SU-DHL-6 (cell line): ENCODE results near the gene CYTL1.

Source experiments
- EZH2phosphoT487 ChIP-seq: fragments of 200-600 bp; sonication (generic), shearing (Covaris generic); conservative IDR thresholded peaks from 2 replicates; pipeline ENCODE4 v1.6.1; 2018; ENCODE audit warnings: mild to moderate bottlenecking, antibody characterized with exemption, low read length, moderate library complexity, mixed read lengths
- TF ChIP-seq, protein P1 (sequence below): fragments of 200-600 bp; sonication (generic); IDR thresholded peaks from one replicate; pipeline ENCODE4 v1.5.1; 2017; ENCODE audit warnings: antibody characterized with exemption, mild to moderate bottlenecking, low read length, moderate library complexity; ENCODE audit not compliant: insufficient read depth, poor library complexity, severe bottlenecking

DNA sequence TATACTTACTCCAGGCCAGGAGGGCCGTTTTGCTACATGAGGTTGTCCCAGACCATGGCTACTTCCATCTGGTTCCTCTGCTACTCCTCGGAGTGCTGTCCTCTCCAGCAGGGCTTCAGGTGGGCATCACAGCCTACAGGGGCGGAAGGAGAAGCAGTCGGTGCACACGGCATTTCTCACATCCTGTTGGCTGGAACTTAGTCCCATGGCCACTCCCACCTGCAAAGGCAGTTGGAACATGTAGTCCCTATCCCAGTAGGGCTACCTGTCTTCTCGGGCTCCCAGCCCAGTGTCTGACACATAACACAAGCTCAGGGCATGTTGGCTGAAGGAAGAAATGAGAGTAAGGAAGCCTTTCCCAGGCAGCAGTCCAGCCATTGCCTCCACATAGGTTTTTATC is 24.3 kb upstream of the CYTL1 start:
- TF ChIP-seq, protein P1, sequence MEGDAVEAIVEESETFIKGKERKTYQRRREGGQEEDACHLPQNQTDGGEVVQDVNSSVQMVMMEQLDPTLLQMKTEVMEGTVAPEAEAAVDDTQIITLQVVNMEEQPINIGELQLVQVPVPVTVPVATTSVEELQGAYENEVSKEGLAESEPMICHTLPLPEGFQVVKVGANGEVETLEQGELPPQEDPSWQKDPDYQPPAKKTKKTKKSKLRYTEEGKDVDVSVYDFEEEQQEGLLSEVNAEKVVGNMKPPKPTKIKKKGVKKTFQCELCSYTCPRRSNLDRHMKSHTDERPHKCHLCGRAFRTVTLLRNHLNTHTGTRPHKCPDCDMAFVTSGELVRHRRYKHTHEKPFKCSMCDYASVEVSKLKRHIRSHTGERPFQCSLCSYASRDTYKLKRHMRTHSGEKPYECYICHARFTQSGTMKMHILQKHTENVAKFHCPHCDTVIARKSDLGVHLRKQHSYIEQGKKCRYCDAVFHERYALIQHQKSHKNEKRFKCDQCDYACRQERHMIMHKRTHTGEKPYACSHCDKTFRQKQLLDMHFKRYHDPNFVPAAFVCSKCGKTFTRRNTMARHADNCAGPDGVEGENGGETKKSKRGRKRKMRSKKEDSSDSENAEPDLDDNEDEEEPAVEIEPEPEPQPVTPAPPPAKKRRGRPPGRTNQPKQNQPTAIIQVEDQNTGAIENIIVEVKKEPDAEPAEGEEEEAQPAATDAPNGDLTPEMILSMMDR, result no peak
- no peak for TF ChIP-seq EZH2phosphoT487
